GM08714 (cell line): Measurements from ENCODE around the gene LRFN2.

Source experiments
- H3K4me3 ChIP-seq: fragments of 200-500 bp; sonication (Bioruptor generic); 2 replicates; pipeline ENCODE4 v1.5.1; 2014; ENCODE audit warnings: mild to moderate bottlenecking, low read length, inconsistent platforms
- ZNF274 ChIP-seq: IDR thresholded peaks from 2 replicates; pipeline ENCODE4 v1.6.1; 2012; ENCODE audit warnings: mild to moderate bottlenecking, low read depth, low read length

LRFN2 gene

DNA sequence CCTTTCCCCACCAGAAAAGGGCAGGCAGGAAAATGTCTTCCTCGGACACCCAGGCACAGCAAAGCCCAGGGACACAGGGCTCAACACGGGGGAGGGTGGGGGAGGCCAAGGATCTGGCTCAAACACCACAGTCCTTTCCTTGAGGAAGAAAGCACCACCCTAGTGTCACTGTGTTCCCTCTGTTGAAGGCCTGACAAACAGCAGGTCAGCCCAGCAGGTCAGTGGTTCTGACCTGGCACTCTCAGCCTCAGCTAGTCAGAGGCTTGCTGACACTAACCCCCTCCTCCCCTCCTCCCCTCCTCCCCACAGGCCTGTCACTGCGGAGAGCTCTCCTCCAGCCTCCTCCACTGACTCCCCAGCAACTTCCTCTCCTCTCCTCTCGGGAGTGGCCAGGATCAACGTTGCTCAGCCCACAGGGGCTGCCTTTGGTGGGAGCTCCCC is 239.6 kb downstream of the LRFN2 start:
- TF ChIP-seq ZNF274: no peak
- no peak overlapping the region for H3K4me3 ChIP-seq

DNA sequence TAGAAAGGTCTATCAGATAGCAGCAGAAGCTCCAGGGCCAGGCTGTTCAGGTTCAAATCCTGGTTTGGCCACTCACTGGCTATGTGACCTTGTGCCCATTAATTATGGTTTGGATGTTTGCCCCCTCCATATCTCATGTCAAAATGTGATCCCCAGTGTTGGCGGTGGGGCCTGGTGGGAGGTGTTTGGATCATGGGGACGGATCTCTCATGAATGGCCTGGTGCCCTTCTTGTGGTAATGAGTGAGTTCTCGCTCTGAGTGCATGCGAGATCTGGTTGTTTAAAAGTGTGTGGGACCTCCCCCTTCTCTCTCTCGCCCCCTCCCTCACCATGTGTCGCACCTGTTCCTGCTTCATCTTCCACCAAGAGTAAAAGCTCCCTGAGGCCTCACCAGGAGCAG is 240.9 kb downstream of the LRFN2 start:
- H3K4me3 ChIP-seq: no peak overlapping the region
- TF ChIP-seq ZNF274: no peak

GRCh38 chr6:40344566-40345167 is 242.5 kb downstream of the LRFN2 start:
- no peak for TF ChIP-seq ZNF274
- H3K4me3 ChIP-seq: no peak overlapping the region

- no peak for TF ChIP-seq ZNF274
- H3K4me3 ChIP-seq: no peak overlapping the region
Measured at GRCh38 chr6:40343877-40344565, 243.1 kb downstream of the LRFN2 start.

GRCh38 chr6:40343318-40343876 is 243.8 kb downstream of the LRFN2 start:
- H3K4me3 ChIP-seq: no peak overlapping the region
- TF ChIP-seq ZNF274: no peak

GRCh38 chr6:40342723-40343122 is 244.4 kb downstream of the LRFN2 start:
- no peak for TF ChIP-seq ZNF274

GRCh38 chr6:40341726-40342125 is 245.4 kb downstream of the LRFN2 start:
- no peak for TF ChIP-seq ZNF274
- H3K4me3 ChIP-seq: no peak overlapping the region

More at GRCh38 chr6:40342723-40343122, 244.4 kb downstream of the LRFN2 start:
- H3K4me3 ChIP-seq: no peak overlapping the region
